Endothelial cell of umbilical vein (primary cell): ENCODE measurements around the gene TCERG1L. TPM values are rescaled to one million over a fixed set of nuclear protein-coding genes. Genes with fewer than 3 reads are reported as not detected.

ENCODE experiments used
- BruUV-seq: library from RNA; stranded (reverse); fragments of 400-500 nt; replicated peaks from 2 replicates; lab custom pipeline; 2021; lab: Mats Ljungman, UMichigan
- CTCF ChIA-PET: fragments of 300-600, 350-600 bp; sonication (Branson Sonifier 250); formaldehyde crosslinking; loops from one replicate; lab custom pipeline; 2021; ENCODE audit warnings: antibody characterized with exemption, inconsistent platforms; lab: Charles Lee
- POLR2A ChIA-PET: fragments of 300-600, 350-600 bp; sonication (Branson Sonifier 250); formaldehyde crosslinking; loops from one replicate; lab custom pipeline; 2021; ENCODE audit warnings: antibody characterized with exemption, inconsistent platforms; lab: Charles Lee
- DNase-seq: peaks from one replicate; pipeline ENCODE4 v3.0.0-alpha.2; 2011; ENCODE audit warnings: low read depth, low spot score
- FAIRE-seq: peaks from 2 replicates; lab custom pipeline; 2011; peaks lifted over from hg19 to GRCh38; lab: Jason Lieb, UNC
- H2AFZ ChIP-seq: 2 replicates; pipeline ENCODE4 v1.6.0; 2012; ENCODE audit warnings: low read depth, low read length, control low read depth, inconsistent platforms
- H3K27ac ChIP-seq: 2 replicates; pipeline ENCODE4 v1.5.1; 2011; ENCODE audit warnings: low read depth, mild to moderate bottlenecking, control low read depth, low read length, moderate library complexity; ENCODE audit not compliant: insufficient read depth
- H3K27me3 ChIP-seq, 2 experiments: 2 replicates each; pipeline versions ENCODE4 v1.6.0 to v1.6.1; 2011; ENCODE audit warnings: low read length in 2 of 2, mixed read lengths in 1 of 2; ENCODE audit not compliant: control insufficient read depth in 2 of 2, insufficient read depth in 2 of 2
- H3K36me3 ChIP-seq, 2 experiments: 2 replicates in 1 of 2; 3 replicates in 1 of 2; pipeline ENCODE4 v1.5.1; 2011; ENCODE audit warnings: low read length in 2 of 2, mild to moderate bottlenecking in 1 of 2, moderate library complexity in 1 of 2; ENCODE audit not compliant: control insufficient read depth in 2 of 2, insufficient read depth in 2 of 2; ENCODE audit errors: extremely low read depth in 1 of 2
- H3K4me1 ChIP-seq: 3 replicates; pipeline ENCODE4 v1.5.1; 2011; ENCODE audit warnings: mild to moderate bottlenecking, low read length; ENCODE audit not compliant: control insufficient read depth, insufficient read depth; ENCODE audit errors: extremely low read depth
- H3K4me2 ChIP-seq: 2 replicates; pipeline ENCODE4 v1.6.1; 2011; ENCODE audit warnings: low read length, control low read depth, mixed read lengths; ENCODE audit not compliant: insufficient read depth
- H3K4me3 ChIP-seq, 3 experiments: fragments of 200-600 bp in 1 of 3; sonication (generic), shearing (Covaris generic) in 1 of 3; replicated peaks in 1 of 3; 2 replicates each; pipeline ENCODE4 v1.5.1; 2011 to 2016; ENCODE audit warnings: control low read depth in 3 of 3, low read length in 3 of 3, mild to moderate bottlenecking in 2 of 3, inconsistent platforms in 1 of 3, low read depth in 1 of 3, moderate library complexity in 1 of 3; ENCODE audit not compliant: insufficient read depth in 1 of 3
- H3K79me2 ChIP-seq: 2 replicates; pipeline ENCODE4 v1.6.0; 2012; ENCODE audit warnings: low read length, inconsistent platforms; ENCODE audit not compliant: control insufficient read depth, insufficient read depth
- H3K9ac ChIP-seq: replicated peaks from 2 replicates; pipeline ENCODE3; 2011; ENCODE audit warnings: low read length, control low read depth; ENCODE audit not compliant: insufficient read depth; ENCODE audit errors: extremely low read depth
- H3K9me1 ChIP-seq: replicated peaks from 3 replicates; pipeline ENCODE4 v1.6.0; 2011; ENCODE audit warnings: mild to moderate bottlenecking, low read length; ENCODE audit not compliant: control insufficient read depth, insufficient read depth; ENCODE audit errors: extremely low read depth
- H3K9me3 ChIP-seq: replicated peaks from 2 replicates; pipeline ENCODE4 v1.5.1; 2012; ENCODE audit warnings: low read length, inconsistent platforms; ENCODE audit not compliant: control insufficient read depth, insufficient read depth
- H4K20me1 ChIP-seq: replicated peaks from 2 replicates; pipeline ENCODE3; 2011; ENCODE audit warnings: mild to moderate bottlenecking, low read length; ENCODE audit not compliant: control insufficient read depth, insufficient read depth; ENCODE audit errors: extremely low read depth
- EZH2 ChIP-seq: IDR thresholded peaks from 2 replicates; pipeline ENCODE4 v1.6.1; 2012; ENCODE audit warnings: borderline replicate concordance, low read depth, mild to moderate bottlenecking, moderate library complexity, low read length, inconsistent platforms; ENCODE audit not compliant: severe bottlenecking
- FOS ChIP-seq: IDR thresholded peaks from 2 replicates; pipeline ENCODE4 v1.6.1; 2011; ENCODE audit warnings: mild to moderate bottlenecking, low read length, moderate library complexity, borderline replicate concordance; ENCODE audit not compliant: insufficient read depth
- GATA2 ChIP-seq: IDR thresholded peaks from 2 replicates; pipeline ENCODE4 v1.7.0; 2011; ENCODE audit warnings: low read depth, mild to moderate bottlenecking, moderate library complexity, mixed read lengths, low read length; ENCODE audit not compliant: insufficient read length, insufficient read depth
- JUN ChIP-seq: IDR thresholded peaks from 2 replicates; pipeline ENCODE4 v1.6.1; 2011; ENCODE audit warnings: borderline replicate concordance, low read depth; ENCODE audit not compliant: insufficient read length, insufficient read depth
- MYC ChIP-seq: IDR thresholded peaks from one replicate; pipeline ENCODE4 v1.6.1; 2011; ENCODE audit warnings: mild to moderate bottlenecking, low read depth, low read length
- POLR2A ChIP-seq: IDR thresholded peaks from 2 replicates; pipeline ENCODE4 v1.6.1; 2012; ENCODE audit warnings: low read depth, mild to moderate bottlenecking, control low read depth, low read length
- POLR2AphosphoS5 ChIP-seq: IDR thresholded peaks from 2 replicates; pipeline ENCODE4 v1.6.1; 2012; ENCODE audit warnings: low read depth, mild to moderate bottlenecking, control low read depth, low read length, moderate library complexity; ENCODE audit not compliant: insufficient read depth
- dilution Hi-C: fragments of 300-500 bp; cut with MboI; formaldehyde crosslinking; loops from one replicate; pipeline ENCODE4 v1.15.0; 2019; ENCODE audit warnings: low sequenced_read_pairs; ENCODE audit not compliant: extremely low pct_ligation_motif_present
- intact Hi-C: fragments of 100-400 bp; cut with micrococcal nuclease; formaldehyde crosslinking; loops from one replicate; pipeline ENCODE4 v1.10.0; 2022
- polyA plus RNA-seq, 4 experiments: library from polyadenylated mRNA; depleted of rRNA in 3 of 4; stranded (reverse) in 3 of 4; unstranded in 1 of 4; fragments of >200 nt; gene quantifications; 2 replicates each; pipeline versions ENCODE4 v1.2.1 to v1.2.3, GENCODE V29; 2011 to 2012; ENCODE audit warnings: missing spikeins in 1 of 4
- total RNA-seq: library from RNA; stranded (reverse); gene quantifications from 2 replicates; pipeline ENCODE4 v1.2.3, GENCODE V29; 2021
- TF ChIP-seq, protein P1 (sequence below), 2 donors: IDR thresholded peaks; 1 replicate in 1 of 2; 2 replicates in 1 of 2; pipeline ENCODE4 v1.5.1; 2011; ENCODE audit warnings: low read length in 2 of 2, mild to moderate bottlenecking in 2 of 2, moderate library complexity in 2 of 2, control low read depth in 1 of 2, inconsistent platforms in 1 of 2, low read depth in 1 of 2; ENCODE audit not compliant: insufficient read depth in 1 of 2; ENCODE audit errors: extremely low read depth in 1 of 2
- TF ChIP-seq, protein P2 (sequence below): IDR thresholded peaks from 2 replicates; pipeline ENCODE4 v1.6.1; 2011; ENCODE audit not compliant: insufficient read depth, insufficient read length

The TCERG1L gene
- total and polyA plus RNA-seq, 2 donors (not counting 3 experiments of a cell fraction or from before 2014, with no cell fraction given), result not detected

DNA sequence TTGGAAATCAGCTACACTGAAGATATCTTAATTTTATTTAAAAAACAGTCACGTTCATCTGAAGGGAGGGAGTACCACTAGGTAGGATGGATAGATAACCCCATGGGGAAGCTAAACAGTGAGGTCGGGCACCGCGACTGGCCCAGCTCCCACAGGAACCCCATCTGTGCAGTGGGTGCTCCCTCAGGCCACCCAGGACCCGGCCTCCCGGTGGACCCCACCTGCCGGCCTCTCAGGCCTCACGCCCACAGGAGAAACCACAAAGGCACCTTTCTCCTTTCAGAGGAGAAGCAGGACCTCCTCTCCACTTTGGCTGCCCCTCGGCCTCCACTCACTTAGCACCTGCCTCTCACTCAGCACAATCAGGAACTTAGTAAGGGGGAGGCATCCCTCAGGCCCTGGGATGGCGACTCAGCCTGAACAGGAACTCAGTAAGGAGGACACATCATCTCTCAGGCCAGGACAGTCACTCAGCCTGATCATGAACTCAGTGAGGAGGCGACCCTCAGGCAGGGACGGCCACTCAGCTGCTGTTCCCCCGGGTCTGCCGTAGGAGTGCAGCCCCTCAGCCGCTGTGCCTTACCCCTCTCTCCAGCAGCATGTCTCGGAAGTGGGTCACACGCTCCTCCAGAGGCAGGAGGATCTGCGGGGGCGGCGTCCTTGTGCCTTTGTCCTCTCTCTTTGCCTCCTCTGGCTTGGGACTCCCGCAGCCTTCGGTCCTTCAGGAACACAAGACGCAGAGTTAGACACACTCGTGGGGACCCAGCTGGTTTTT is 195.1 kb downstream of the TCERG1L start:
- POLR2A ChIA-PET, result no interaction called here
- CTCF ChIA-PET, result no interaction called here
- no peaks in the 10 kb centered on the region for H3K36me3 ChIP-seq
- no peak for DNase-seq
- no peaks in the 10 kb centered on the region for H3K9me1 ChIP-seq
- no peaks in the 10 kb centered on the region for H3K79me2 ChIP-seq
- no peak overlapping the region for H3K4me2 ChIP-seq
- no peaks in the 10 kb centered on the region for H3K4me1 ChIP-seq
- no peak overlapping the region for H2AFZ ChIP-seq
- H3K27ac ChIP-seq, result no peak overlapping the region
- no peak overlapping the region for H3K9ac ChIP-seq
- dilution Hi-C loops, result no loop called here
- no peak for TF ChIP-seq GATA2
- TF ChIP-seq, protein P1, sequence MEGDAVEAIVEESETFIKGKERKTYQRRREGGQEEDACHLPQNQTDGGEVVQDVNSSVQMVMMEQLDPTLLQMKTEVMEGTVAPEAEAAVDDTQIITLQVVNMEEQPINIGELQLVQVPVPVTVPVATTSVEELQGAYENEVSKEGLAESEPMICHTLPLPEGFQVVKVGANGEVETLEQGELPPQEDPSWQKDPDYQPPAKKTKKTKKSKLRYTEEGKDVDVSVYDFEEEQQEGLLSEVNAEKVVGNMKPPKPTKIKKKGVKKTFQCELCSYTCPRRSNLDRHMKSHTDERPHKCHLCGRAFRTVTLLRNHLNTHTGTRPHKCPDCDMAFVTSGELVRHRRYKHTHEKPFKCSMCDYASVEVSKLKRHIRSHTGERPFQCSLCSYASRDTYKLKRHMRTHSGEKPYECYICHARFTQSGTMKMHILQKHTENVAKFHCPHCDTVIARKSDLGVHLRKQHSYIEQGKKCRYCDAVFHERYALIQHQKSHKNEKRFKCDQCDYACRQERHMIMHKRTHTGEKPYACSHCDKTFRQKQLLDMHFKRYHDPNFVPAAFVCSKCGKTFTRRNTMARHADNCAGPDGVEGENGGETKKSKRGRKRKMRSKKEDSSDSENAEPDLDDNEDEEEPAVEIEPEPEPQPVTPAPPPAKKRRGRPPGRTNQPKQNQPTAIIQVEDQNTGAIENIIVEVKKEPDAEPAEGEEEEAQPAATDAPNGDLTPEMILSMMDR (IDR thresholded peaks at IDR 0.05; ENCODE audit: extremely low read depth in 1 of 2, insufficient read depth in 1 of 2, low read depth in 1 of 2, low read length in 2 of 2), result no peak
- TF ChIP-seq, protein P2, sequence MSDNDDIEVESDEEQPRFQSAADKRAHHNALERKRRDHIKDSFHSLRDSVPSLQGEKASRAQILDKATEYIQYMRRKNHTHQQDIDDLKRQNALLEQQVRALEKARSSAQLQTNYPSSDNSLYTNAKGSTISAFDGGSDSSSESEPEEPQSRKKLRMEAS, result no peak
- no peak for TF ChIP-seq JUN
- no peak for TF ChIP-seq MYC
- TF ChIP-seq POLR2AphosphoS5, result no peak
- no peak for TF ChIP-seq POLR2A
- no peak for TF ChIP-seq FOS
- TF ChIP-seq EZH2, result no peak
- BruUV-seq, result no TSS peak
- H4K20me1 ChIP-seq, result no peaks in the 10 kb centered on the region
- H3K27me3 ChIP-seq, result no peaks in the 10 kb centered on the region
- H3K4me3 ChIP-seq, result no peak overlapping the region
- intact Hi-C loops, result no loop called here
- H3K9me3 ChIP-seq, result peaks cover 7% of the 10 kb centered on the region
- FAIRE-seq, result no peak
